LNCaP clone FGC (cell line): ENCODE data around the gene EFCAB6.
A peak's percentile ranks its signal among the peaks of the same experiment; 100 is the strongest.

Experiments
- DNase-seq: peaks from one replicate; pipeline ENCODE4 v3.0.0-alpha.2; 2011; ENCODE audit warnings: low read depth
- H3K4me3 ChIP-seq: 2 replicates; pipeline ENCODE4 v1.5.1; 2011; ENCODE audit warnings: mild to moderate bottlenecking, low read depth, low read length, control low read depth
- CTCF ChIP-seq: IDR thresholded peaks from 2 replicates; pipeline ENCODE4 v1.5.1; 2012; ENCODE audit warnings: mild to moderate bottlenecking; ENCODE audit not compliant: control insufficient read depth, insufficient read depth; ENCODE audit errors: extremely low read depth

Gene EFCAB6

DNA sequence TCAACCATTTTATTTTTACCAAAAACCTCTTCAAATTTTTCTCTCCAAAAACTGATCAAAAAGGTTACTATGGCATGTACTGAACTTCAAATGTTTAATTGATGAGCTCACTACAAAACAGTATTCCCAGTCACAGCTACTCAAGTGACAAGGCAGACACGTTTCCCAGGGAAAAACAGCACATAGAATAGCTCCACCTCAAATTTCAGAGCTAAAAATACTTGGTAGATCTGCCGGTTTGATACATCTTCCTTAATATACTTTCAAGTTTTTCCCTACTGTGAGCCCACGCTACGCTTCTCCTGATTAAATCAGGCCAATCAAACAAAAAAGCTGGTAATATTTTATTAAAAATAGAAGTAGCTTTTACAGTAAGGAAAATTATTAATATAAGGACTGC lies 100.4 kb downstream of the EFCAB6 start:
- H3K4me3 ChIP-seq, result no peak overlapping the region
- DNase-seq, result no peak
- TF ChIP-seq CTCF, result no peak

DNA sequence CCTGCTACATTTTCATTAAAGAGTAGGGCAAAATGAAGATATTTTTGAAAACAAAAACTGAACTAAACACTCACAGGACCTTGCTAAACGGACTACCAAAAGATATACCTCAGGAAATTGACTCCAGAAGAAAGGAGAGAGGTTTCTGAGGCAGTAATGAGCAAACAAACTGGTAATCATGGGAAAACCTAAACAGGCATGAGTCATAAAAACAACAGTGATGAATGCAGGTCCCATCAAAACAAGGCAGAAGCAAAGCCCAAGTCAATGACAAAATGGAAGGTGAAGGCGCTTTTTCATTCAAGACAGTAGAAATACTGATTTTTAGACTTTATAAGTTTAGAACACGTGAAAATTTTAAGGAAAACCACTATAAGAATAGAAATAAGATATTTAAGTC lies 104.5 kb downstream of the EFCAB6 start:
- TF ChIP-seq CTCF, result no peak
- H3K4me3 ChIP-seq, result no peak overlapping the region
- DNase-seq, result no peak

GRCh38 chr22:43706571-43707328 lies 105.4 kb downstream of the EFCAB6 start:
- no peak for TF ChIP-seq CTCF
- no peak overlapping the region for H3K4me3 ChIP-seq
- DNase-seq, result peak; percentile 61

GRCh38 chr22:43706151-43706550 lies 106.0 kb downstream of the EFCAB6 start:
- H3K4me3 ChIP-seq, result no peak overlapping the region
- TF ChIP-seq CTCF, result no peak
- peak; percentile 63 for DNase-seq

- no peak for DNase-seq
- no peak for TF ChIP-seq CTCF
- no peak overlapping the region for H3K4me3 ChIP-seq
Measured at GRCh38 chr22:43704051-43704450, 108.1 kb downstream of the EFCAB6 start.

DNA sequence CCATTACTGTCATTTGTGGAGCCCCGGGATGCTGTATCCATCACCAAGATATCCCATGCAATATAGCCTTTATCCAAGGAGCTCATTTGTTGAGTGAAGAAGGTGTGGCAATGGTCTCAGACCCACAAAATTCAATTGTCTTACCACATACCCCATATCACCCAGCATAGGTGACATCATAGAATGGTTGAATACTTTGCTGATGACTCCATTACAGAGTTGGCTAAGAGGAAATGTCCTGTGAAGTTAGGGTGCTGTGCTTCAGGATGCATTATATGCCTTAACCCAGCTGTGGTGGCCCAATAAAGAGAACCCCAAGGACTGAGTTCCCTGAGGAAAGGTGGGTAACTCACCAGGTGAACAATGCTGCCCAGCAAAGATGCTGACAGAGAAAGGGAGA lies 113.7 kb downstream of the EFCAB6 start:
- H3K4me3 ChIP-seq, result no peak overlapping the region
- no peak for TF ChIP-seq CTCF
- no peak for DNase-seq

DNA sequence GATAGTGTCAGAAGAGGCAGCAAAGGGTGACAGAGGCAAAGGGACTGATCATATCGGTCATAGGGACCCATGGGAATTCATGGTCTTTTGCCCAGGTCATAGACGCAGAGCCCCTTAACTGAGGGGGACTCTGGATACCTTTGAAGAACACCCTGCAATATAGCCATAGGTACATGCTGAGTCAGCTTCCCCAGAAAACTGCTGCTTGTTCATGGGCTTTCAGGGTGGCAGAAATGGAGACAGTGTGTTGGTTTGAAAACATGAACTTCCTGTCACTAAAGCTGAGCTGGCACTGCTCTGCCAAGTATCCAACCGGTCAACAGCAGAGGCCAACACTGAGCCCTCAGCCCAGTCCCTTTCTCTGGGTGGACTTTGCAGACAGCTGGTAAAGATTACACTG lies 114.2 kb downstream of the EFCAB6 start:
- no peak overlapping the region for H3K4me3 ChIP-seq
- no peak for TF ChIP-seq CTCF
- no peak for DNase-seq
